HG02870 (cell line): ENCODE results near the gene KISS1.

Experiments
- ATAC-seq: cut with Tn5 transposase; IDR thresholded peaks from one replicate; pipeline ENCODE4 v1.9.1; 2021; ENCODE audit warnings: mild to moderate bottlenecking, moderate library complexity; ENCODE audit not compliant: unreplicated experiment

Gene KISS1

DNA sequence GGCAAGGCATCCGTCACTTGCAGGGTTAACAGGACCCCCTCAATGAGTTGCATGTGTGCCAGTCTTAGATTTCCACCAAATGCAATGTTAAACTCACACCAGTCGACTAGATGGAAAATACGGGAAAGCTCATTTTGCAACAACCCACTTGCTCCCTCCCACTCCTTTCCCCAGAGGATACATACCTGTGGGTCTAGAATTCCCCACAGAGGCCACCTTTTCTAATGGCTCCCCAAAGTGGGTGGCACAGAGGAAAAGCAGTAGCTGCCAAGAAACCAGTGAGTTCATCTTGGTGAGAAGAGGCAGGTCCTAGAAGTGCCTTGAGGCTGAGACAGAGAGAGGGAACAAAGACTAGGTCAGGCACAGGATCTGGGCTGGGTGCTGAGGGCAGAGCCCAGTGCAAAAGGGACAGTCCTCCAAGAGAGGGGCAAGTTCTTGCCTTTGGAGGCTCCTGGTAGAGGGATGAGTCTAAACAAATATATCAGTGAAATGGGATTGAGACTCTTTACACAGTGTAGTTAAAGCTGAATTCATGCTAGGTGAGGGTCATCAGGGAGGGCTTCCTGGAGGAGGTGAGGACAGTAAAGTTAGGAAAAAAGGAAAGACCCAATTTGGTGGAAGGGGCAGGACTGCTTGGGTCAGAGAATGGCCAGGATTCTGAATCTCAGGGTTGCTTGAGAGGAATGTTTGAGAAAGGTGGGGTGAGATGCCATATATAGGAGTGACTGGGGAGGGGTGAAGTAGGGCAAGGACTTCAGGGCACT is 3.5 kb downstream of the KISS1 start:
- no peak for ATAC-seq

DNA sequence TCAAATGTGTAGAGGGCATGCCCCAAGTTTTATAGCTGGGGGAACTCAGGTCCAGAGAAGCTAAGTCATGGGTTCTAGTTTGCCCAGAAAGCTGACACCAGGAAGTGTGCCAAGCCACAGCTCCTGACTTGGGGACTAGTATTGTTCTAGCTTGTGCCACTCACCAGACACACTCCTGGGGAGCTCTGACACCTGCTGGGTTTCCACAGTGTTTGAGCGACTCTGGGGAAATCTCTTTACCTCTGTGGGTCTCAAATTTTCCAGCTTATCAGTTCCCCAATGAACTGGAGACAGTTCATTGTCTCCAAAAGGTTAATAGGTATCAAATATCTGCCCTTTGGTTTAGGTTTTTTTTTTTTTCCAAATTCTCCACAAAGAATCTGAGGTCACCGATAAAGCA is 4.2 kb downstream of the KISS1 start:
- no peak for ATAC-seq

DNA sequence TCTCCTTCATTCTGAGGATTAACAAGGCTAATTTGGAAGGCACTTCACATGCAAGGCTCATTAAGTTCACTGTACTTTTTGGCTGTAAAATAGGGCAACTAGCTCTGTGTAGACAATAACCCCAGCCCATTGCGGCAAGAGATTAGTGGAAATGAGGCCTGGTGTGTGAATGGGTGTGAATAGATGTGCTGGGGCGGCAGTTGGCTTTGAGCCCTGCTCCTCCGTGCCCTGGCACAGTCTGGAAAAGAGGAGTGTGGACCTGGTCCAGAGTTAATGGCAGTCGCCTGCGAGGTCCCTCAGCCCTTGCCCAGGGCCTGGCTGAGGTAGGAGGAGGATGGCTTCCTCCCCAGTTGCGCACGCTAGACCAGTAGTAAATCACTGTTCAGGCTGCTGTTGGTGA is 4.8 kb downstream of the KISS1 start:
- ATAC-seq: no peak

DNA sequence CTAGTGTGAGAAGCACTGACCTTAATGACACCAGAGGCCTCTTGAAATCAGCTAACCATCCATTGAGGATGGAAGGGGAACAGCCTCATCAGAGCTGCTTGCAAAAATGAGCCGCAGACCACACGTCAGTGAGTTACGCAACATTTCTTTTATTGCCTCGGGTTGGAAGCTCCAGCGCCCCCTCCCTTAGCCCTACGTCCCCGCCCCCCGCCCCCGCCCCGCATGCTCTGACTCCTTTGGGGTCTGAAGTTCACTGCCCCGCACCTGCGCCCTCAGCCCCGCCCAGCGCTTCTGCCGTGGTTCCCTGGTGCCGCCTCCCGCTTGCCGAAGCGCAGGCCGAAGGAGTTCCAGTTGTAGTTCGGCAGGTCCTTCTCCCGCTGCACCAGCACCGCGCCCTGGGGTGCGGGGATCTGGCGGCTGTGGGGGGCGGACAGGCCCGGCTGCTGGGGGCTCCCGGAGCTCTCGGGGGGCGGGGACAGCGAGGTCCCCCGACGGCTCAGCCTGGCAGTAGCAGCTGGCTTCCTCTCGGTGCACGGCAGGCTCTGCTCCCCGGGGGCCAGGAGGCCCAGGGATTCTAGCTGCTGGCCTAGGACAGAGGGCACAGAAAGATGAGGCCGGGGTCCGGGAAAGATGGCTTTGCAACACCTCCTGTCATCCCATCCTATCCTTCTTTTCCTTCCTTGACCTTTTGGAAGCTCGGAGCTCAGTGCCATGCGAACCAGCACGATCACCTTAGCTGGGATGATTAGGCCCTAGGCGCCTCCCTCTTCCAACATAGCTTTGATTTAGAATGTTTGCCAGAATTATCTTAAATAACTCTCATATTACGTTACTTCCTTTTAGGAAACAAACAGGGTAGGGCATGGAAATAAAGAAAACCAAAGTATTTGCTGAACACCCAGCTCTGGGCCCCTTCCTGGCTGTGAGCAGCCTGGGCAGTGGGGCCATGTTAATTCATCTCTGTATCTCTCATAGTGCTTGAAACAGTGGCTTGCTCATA is 5.8 kb downstream of the KISS1 start:
- no peak for ATAC-seq

DNA sequence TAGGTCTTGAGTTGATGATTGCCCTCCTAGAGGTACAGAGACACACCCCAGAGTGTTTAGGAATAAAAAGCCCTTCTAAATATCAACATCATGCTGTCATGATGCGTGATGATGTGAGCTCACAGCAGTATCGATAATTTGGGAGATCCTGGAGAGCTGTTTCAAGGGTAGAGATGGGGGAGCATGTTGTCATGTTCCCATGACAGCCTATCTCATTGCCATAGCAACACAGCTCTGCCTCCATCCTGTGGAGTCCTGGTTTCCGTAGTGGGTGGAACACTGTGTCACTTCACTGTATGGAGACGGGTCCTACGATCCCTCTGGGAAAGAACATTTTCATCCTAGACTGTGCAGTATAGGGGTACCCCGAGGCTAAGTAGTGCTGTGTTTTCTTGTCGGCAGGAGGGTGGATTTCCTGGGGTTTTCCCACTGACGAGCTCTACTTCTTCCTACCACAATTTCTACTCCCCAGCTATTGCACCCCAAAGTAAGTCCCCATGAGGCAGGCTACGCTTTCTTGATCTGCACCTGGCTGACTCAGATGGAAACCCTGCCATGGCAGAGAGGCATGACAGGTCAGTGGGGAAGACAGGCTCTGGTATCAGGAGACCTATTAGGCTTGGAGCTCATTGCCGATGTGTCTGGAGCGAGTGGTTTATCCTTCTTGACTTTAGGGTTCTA is 7.2 kb downstream of the KISS1 start:
- ATAC-seq: no peak

DNA sequence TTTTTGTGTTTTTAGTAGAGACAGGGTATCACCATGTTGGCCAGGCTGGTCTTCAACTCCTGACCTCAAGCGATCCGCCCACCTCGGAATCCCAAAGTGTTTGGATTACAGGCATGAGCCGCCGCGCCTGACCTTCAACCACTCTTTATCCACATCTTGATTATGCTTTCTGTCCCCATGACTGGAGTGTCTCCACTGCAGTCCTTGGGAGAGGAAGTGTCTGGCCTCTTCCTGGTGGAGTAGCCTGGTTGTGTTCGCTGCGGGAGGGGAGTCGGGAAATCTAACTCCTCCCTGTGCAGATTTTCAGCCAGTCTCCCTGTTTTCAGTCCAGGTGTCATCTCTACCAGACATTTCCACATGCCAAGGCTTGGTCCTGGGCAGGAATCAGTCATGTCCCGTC is 9.7 kb downstream of the KISS1 start:
- ATAC-seq: no peak

DNA sequence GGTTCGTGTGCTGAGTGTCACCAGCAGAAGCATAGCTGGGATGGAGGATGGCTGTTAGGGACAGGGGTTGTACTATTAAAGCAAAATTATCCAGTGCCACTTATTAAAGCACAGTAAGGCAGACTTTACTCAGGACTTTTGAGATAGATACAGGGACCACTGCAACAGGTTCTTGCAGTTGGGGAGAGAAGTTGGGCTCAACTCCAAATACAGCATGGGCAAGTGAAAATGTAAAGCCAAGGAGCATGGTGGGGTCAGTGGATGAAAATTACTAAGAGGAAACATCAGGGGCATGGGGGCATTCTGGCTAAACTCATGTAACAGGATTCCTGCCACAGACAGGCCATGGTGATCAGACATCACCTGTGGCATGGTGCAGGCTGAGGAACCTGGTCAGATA is 15.2 kb downstream of the KISS1 start:
- ATAC-seq: no peak

DNA sequence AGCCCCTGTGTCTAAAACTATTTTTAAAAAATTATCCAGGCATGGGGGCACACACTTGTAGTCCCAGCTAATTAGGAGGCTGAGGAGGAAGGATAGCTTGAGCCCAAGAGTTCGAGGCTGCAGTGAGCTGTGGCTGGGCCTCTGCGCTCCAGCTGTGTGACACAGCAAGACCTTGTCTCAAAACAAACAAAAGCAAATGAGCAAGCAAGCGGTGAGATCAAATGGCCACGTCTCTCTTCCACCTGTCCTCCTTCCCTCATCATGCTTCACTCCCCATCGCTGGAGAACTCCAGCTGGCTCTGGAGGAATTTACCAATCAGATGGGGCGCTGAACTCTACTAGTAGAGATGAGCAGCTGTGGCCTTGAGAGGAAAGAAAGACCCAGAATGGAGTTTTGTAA is 16.2 kb downstream of the KISS1 start:
- ATAC-seq: no peak

DNA sequence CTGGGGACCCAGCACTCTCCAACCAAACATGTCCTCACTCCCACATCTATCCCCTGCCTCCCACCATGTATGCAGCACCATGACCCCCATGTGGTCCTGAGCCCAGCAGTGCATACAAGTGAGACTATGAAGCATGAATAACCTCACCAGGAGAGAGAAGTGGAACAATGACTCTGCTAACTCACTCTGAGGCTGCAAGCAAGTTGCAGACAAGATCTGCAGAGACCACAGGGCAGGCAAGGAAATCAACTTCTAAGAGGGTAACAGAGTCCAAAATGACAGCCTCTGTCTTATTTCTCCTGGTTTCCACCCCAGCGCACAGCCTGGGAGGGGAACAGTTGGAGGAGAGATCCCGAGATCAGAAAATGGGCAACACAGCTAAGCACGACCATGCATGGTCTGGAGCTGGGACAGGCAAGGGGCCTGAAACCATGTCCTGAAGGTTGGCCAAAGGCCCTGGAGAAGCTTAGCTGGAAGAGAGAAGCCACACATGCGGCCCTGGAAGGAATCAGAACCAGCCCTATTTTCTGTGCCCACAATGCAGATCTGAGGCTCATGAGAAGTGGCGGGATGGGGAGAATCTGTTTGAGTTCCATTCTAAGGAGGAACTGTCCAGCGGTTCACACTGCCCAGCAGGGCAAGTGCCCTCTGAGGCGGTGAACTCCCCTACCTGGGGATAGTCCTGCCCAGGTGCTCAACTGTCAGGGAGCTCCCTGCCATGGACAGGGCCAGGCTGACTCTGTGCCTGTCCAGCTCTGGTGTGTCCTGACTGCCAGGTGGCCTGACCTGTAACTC is 17.6 kb downstream of the KISS1 start:
- no peak for ATAC-seq

DNA sequence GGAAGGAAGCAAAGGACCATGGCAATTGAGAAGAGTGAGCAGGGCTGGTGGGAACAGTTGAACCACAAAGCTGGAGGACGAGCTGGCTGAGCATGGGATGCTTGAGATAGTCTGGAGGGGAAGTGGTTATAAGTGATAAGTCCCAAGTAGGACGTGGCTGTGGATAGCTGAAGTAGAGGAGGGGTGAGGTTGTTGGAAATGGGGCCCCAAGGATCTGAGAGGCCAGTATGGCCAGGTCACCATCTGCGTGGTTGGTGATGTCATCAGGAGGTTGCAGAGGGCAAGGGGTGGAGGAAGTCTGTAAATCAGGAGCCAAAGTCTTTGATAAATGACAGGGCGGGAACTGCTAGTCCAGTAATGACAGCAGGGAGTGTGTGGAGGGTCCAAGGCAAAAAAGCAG is 19.2 kb downstream of the KISS1 start:
- ATAC-seq: no peak

DNA sequence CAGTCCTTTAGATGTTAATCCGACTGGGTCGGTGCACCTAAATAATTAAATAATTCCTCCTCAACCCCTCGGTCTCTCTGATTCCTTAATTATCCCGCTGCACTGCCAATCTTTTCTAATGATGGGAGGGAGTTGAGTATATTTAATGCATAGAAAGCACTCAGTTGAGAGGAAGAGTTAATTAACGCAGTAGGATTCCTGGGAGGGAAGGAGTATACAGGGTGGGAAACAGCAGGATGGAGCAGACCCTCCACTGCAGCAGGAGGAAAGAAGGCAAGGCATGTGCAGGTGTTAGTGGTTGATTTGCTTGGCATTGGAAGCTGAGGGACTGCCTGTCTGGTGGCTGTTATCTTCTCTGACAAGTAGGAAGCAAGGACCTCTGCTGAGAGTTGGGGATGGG is 20.2 kb downstream of the KISS1 start:
- ATAC-seq: no peak

DNA sequence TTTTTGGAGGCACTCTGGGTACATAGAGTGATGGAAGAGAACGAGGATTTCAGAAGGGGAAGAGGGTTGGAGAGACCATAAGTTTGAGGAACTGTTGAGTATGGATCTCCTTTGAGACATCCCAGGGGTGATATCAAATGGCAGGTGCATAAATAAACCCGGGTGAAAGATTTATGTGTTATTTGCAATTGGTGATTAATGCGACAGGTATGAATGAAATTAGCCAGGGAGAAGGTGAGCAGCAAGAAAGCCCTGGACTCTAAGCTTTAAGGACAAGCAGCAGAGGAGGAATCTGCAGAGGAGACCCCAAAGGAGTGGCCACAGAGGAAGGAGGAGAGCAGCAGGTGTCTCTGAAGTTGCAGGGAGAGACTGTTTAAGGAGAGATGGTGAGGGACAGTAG is 21.3 kb downstream of the KISS1 start:
- no peak for ATAC-seq

DNA sequence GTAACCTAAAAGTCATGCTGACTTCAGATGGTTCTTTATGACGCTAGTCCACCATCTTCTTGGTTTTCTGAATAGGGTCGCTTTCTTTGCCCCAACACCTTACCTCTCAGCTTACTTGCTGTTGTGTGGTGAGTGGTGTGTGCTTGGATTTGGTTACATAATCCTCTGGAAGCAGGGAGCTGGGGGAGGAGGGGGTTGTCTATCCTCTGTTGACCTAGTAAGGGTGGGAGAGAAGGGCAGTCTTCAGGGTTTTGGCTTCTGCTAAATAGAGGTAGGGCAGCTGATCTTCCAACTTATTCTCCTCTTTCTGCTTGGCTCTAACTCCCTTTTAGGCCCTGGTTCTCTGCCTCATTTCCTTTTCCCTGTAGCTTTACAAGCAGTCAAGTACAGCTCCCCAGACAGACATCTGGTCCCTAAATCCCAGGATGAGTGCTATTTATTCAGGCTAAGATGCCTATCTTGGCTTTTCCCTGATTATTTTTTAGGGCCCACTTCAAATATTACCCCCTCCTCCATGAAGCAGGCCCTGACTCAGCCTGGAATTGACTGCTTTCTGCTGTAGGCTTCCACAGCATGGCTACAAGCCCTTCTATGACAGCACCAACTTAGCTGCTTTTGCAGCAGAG is 23.8 kb downstream of the KISS1 start:
- ATAC-seq: no peak

DNA sequence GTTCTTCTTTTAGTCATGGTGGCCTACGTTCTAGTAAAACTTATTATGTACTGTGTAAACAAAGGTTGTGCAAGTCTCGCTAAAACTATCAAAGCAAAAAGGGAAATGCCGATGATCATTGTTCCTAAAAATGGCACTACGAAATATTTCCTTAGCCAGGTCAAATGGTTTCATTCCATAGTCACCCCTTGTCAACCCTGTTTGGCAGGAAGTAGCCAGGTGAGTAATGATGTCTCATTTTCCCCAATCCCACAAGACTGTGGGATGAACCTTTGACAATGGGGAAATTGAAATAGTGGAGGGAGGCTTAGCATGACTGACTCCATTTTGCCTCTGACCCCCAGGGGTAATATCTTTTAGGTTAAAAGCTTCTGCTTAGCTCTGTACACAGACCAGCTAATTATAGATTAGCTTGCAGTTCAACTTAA is 24.5 kb downstream of the KISS1 start:
- no peak for ATAC-seq

DNA sequence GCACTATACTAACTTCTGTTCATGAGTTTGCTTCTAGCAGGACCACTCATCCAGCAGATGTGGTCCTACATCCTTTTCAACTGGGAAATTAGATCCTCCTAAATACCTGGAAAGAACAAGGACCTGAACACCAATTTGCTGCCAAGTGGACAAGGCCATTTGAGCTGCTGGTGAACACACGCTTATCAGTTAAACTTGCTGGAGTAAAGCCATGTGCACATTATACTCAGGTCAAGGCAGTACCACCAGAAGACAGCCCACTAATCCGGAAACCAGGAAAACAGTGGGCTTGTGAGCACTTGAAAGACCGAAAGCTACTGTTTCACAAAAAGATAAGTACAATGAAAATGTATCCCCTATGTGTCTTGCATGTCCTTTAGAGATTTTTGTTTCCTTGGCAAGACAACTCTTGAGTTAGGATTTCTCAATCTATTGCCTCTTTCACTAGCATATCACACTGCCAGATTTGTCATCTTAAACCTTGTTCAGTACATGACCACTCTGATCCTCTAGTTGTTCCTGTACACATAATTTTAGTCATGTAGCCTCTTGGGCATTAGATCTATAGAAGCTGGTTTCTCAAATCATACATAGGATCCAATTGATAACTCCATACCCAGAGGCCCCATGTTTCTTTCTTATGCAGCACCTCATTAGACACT is 25.7 kb downstream of the KISS1 start:
- no peak for ATAC-seq

DNA sequence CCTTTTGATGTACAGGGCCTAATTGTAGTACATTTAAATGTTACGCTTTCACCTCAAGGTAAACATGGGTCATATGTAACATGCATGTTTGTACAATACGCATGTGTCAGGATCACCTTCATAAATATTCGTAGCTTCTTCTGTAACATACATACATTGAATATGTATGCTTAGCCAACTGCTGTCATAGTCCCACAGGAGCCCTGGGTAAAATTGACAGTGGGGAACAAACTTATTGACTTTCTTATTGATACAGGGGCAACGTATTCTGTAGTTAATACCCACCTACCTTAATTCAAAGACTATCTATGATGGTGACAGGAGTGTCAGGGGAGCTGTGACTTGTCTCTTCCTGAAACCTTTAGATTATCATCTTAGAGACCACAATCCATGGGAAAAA is 26.4 kb downstream of the KISS1 start:
- ATAC-seq: no peak

DNA sequence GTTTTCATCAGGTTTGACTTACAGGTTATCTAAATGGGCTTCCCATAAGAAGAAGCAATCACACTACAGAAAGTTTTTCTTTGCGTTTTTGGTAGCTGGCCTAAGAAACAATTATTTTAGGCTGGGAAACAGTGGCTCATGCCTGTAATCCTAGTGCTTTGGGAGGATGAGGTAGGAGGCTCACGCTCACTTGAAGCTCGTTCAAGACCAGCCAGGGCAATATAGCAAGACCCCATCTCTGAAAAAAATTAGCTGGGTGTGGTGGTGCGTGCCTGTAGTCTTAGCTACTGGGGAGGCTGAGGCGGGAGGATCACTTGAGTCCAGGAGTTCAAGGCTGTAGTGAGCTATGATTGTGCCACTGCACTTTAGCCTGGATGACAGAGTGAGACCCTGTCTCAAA is 28.6 kb downstream of the KISS1 start:
- ATAC-seq: no peak

DNA sequence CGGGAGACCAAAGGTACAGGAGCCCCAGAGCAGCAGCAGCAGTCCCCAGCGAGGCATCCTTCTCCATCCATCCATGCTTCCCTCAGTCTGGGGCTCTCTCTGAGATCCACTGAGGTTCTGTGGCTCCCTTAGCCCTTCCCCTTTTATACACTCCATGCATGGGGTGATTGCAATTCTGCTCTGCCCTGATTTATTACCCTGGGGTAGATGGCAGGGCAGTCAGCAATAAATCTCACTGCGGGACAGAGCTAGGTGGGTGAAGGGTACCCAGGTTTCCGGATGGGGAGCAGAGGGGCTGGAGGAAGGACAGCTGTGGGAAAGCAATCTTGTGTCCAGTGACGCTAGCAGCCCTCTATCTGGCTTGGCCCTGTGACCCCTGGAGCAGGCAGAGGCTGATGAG is 30.1 kb downstream of the KISS1 start, which contains the start of gene REN:
Gene REN (minus strand): TSS at position 119 of the 400 bp plus-strand sequence. CDS start 44 bp downstream, at position 75.
- no peak for ATAC-seq

DNA sequence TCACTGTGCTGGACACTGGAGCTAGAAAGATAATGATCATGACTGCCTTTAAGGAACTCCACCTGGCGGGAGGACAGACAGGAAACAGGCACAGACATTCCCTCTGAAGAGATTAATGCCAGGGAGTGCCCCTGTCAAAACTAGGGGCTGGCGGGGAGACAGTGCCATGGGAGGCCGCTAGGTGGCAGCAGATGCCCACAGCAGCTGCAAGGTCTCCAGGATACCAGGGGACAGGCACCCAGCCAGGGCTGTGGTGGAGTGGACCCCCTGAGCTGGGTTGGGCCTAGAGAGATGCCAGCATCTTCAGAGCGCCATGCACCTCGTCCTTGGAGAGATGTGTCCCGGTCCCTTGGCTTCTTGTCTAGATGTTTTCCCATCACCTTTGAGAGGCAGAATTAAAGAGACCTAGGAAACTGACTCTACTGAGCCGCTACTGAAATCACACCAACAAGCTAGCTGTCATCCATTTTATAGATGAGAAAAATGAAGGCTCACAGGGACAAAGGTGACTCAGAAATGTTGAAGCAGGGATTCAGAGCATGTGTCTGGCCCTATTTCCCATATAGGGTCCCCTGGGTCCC is 33.7 kb downstream of the KISS1 start:
- ATAC-seq: no peak
